B cell (primary cell): ENCODE results near the gene VASN. TPM values are rescaled to one million over a fixed set of nuclear protein-coding genes. Genes with fewer than 3 reads are reported as not detected.

Experiments used
- ATAC-seq: fragments of 200-7000 bp; cut with Tn5 transposase; one replicate; pipeline ENCODE4 v1.10.0; 2021; ENCODE audit warnings: low read depth, mild to moderate bottlenecking, moderate number of reproducible peaks, moderate library complexity
- CTCF ChIA-PET: fragments of 350-600 bp; sonication (Branson Sonifier 250); formaldehyde crosslinking; loops from one replicate; lab custom pipeline; 2021; ENCODE audit warnings: antibody characterized with exemption, inconsistent platforms; lab: Charles Lee
- POLR2A ChIA-PET: fragments of 350-600 bp; sonication (Branson Sonifier 250); formaldehyde crosslinking; loops from one replicate; lab custom pipeline; 2021; ENCODE audit warnings: antibody characterized with exemption; lab: Charles Lee
- DNase-seq: peaks from one replicate; pipeline ENCODE4 v3.0.0; 2013
- H2AFZ ChIP-seq: 2 replicates; pipeline ENCODE4 v1.6.1; 2012; ENCODE audit warnings: mild to moderate bottlenecking, low read depth, low read length; ENCODE audit not compliant: insufficient read depth, poor library complexity, severe bottlenecking
- H3K27ac ChIP-seq, 2 donors: 1 replicate in 1 of 2; 2 replicates in 1 of 2; pipeline ENCODE4 v1.5.1; 2012 to 2013; ENCODE audit warnings: low read length in 2 of 2, mild to moderate bottlenecking in 2 of 2, moderate library complexity in 1 of 2
- H3K27me3 ChIP-seq, 4 experiments: fragments of 200-600 bp in 1 of 4; sonication (generic) in 1 of 4; replicated peaks in 1 of 4; 1 replicate in 2 of 4; 2 replicates in 2 of 4; pipeline versions ENCODE4 v1.6.1 to v1.7.0; 2013 to 2016; ENCODE audit warnings: low read length in 3 of 4, mild to moderate bottlenecking in 2 of 4, mixed read lengths in 1 of 4, moderate library complexity in 1 of 4; ENCODE audit not compliant: insufficient read depth in 4 of 4, control insufficient read depth in 3 of 4; ENCODE audit errors: control extremely low read depth in 1 of 4
- H3K36me3 ChIP-seq, 2 experiments: replicated peaks in 1 of 2; 1 replicate in 1 of 2; 2 replicates in 1 of 2; pipeline versions ENCODE4 v1.6.1 to v1.7.1; 2013; ENCODE audit warnings: low read length in 1 of 2; ENCODE audit not compliant: insufficient read depth in 2 of 2, control insufficient read depth in 1 of 2; ENCODE audit errors: control extremely low read depth in 1 of 2, extremely low read depth in 1 of 2
- H3K4me1 ChIP-seq, 2 donors: fragments of 200-600 bp in 1 of 2; sonication (generic) in 1 of 2; 1 replicate in 1 of 2; 2 replicates in 1 of 2; pipeline versions ENCODE4 v1.5.1 to v1.6.1; 2013 to 2017; ENCODE audit warnings: low read length in 2 of 2; ENCODE audit not compliant: control insufficient read depth in 2 of 2, insufficient read depth in 2 of 2
- H3K4me2 ChIP-seq: replicated peaks from 2 replicates; pipeline ENCODE3; 2012; ENCODE audit warnings: mild to moderate bottlenecking, low read depth, low read length; ENCODE audit not compliant: poor library complexity, severe bottlenecking
- H3K4me3 ChIP-seq, 5 experiments: fragments of 200-600 bp in 1 of 5; sonication (generic) in 1 of 5; 1 replicate in 3 of 5; 2 replicates in 2 of 5; pipeline versions ENCODE4 v1.5.1 to v1.7.0; 2011 to 2016; ENCODE audit warnings: low read length in 4 of 5, mild to moderate bottlenecking in 4 of 5, low read depth in 2 of 5, control low read depth in 1 of 5, moderate library complexity in 1 of 5; ENCODE audit not compliant: insufficient read depth in 1 of 5; ENCODE audit errors: control extremely low read depth in 1 of 5, extremely low read depth in 1 of 5
- H3K79me2 ChIP-seq: fragments of 200-600 bp; sonication (generic); one replicate; pipeline ENCODE4 v1.6.0; 2016; ENCODE audit warnings: low read length; ENCODE audit not compliant: control insufficient read depth, insufficient read depth
- H3K9ac ChIP-seq: fragments of 200-600 bp; sonication (generic); 2 replicates; pipeline ENCODE4 v1.6.1; 2017; ENCODE audit warnings: mild to moderate bottlenecking, low read length, moderate library complexity
- H3K9me3 ChIP-seq, 3 donors: one replicate each; pipeline versions ENCODE4 v1.6.1 to v1.7.1; 2013; ENCODE audit warnings: low read length in 2 of 3; ENCODE audit not compliant: control insufficient read depth in 2 of 3, insufficient read depth in 1 of 3; ENCODE audit errors: control extremely low read depth in 1 of 3
- H4K20me1 ChIP-seq: 2 replicates; pipeline ENCODE4 v1.6.0; 2012; ENCODE audit warnings: mild to moderate bottlenecking, low read length; ENCODE audit not compliant: insufficient read depth, control insufficient read depth, poor library complexity, severe bottlenecking
- H3K27ac Mint-ChIP-seq: one replicate; pipeline ENCODE4 v1.8.0; 2021; ENCODE audit warnings: mixed read lengths
- H3K27me3 Mint-ChIP-seq: one replicate; pipeline ENCODE4 v1.8.0; 2021; ENCODE audit warnings: mixed read lengths
- H3K4me1 Mint-ChIP-seq: one replicate; pipeline ENCODE4 v1.8.0; 2021; ENCODE audit warnings: mixed read lengths
- H3K4me3 Mint-ChIP-seq: one replicate; pipeline ENCODE4 v1.8.0; 2021; ENCODE audit warnings: mixed read lengths
- H3K9me3 Mint-ChIP-seq: one replicate; pipeline ENCODE4 v1.8.0; 2022; ENCODE audit warnings: mixed read lengths; ENCODE audit not compliant: insufficient read depth
- CTCF ChIP-seq: fragments of 200-600 bp; IDR thresholded peaks from one replicate; pipeline ENCODE4 v1.8.0; 2022; ENCODE audit warnings: antibody characterized with exemption, mild to moderate bottlenecking
- EZH2 ChIP-seq: IDR thresholded peaks from 2 replicates; pipeline ENCODE4 v1.6.1; 2012; ENCODE audit warnings: borderline replicate concordance, low read depth, mild to moderate bottlenecking, moderate library complexity, low read length; ENCODE audit not compliant: insufficient read depth, poor library complexity, severe bottlenecking
- WGBS: methylation state at CpG from one replicate; pipeline ENCODE4 v1.1.5; 2013; ENCODE audit warnings: missing lambda C conversion rate; ENCODE audit not compliant: insufficient coverage; 5-methylcytosine and 5-hydroxymethylcytosine counted together
- intact Hi-C: fragments of 100-400 bp; cut with micrococcal nuclease; formaldehyde crosslinking; loops from one replicate; pipeline ENCODE4 v1.10.0; 2022
- polyA plus RNA-seq: library from polyadenylated mRNA; depleted of rRNA; stranded (reverse); fragments of >200 nt; gene quantifications from 2 replicates; pipeline ENCODE4 v1.2.3, GENCODE V29; 2012
- total RNA-seq, 2 donors: library from RNA; stranded (reverse); fragments of 120-200 nt in 1 of 2; gene quantifications; 1 replicate in 1 of 2; 2 replicates in 1 of 2; pipeline versions ENCODE4 v1.2.3 to v1.2.4, GENCODE V29; 2013 to 2022

The VASN gene
- total and polyA plus RNA-seq, 2 donors (not counting 1 experiment from before 2014, with no cell fraction given): 0.57 to 0.76 TPM

GRCh38 chr16:4373909-4374742, 2.5 kb downstream of the VASN start:
- no peak for TF ChIP-seq CTCF
- TF ChIP-seq EZH2: no peak
- peak overlapping the region; percentile 26 for H3K27ac Mint-ChIP-seq
- ATAC-seq (no peak), DNase-seq (no peak)
- 89% methylated on average over 18 of the region's 30 CpGs for WGBS
- no peaks in the 10 kb centered on the region for H3K27me3 Mint-ChIP-seq
- intact Hi-C loops: loop anchor here (5.0 kb wide), 1 partner anchor 257 kb away; the partner anchor contains the start of gene ADCY9
- peak overlapping the region; percentile 93 for H3K4me2 ChIP-seq
- H3K9ac ChIP-seq: no peak overlapping the region
- no peak overlapping the region for H2AFZ ChIP-seq
- peaks cover 20% of the 10 kb centered on the region for H3K79me2 ChIP-seq
- no peaks in the 10 kb centered on the region for H3K9me3 ChIP-seq
- H3K27me3 ChIP-seq: no peaks in the 10 kb centered on the region
- no peak overlapping the region for H3K4me3 ChIP-seq
- CTCF ChIA-PET: interaction anchor here (1.8 to 2.4 kb wide), 2 partner anchors 9 to 29 kb away, joined by 9 to 10 read pairs; no protein-coding TSS in a partner anchor
- H3K4me1 ChIP-seq: peaks cover 18 to 25% of the 10 kb centered on the region in 2 donors
- H3K4me3 Mint-ChIP-seq: peak overlapping the region; percentile 32
- H3K4me1 Mint-ChIP-seq: peaks cover 26% of the 10 kb centered on the region
- H3K9me3 Mint-ChIP-seq: no peaks in the 10 kb centered on the region
- H3K36me3 ChIP-seq: peaks cover 0 to 3% of the 10 kb centered on the region in 2 experiments
- peaks cover 93% of the 10 kb centered on the region for H4K20me1 ChIP-seq
- H3K27ac ChIP-seq: no peak overlapping the region
- POLR2A ChIA-PET: interaction anchor here (0.6 to 0.8 kb wide), 2 partner anchors 42 to 103 kb away, joined by 3 to 8 read pairs; no protein-coding TSS in a partner anchor

GRCh38 chr16:4375717-4376116, 4.1 kb downstream of the VASN start:
- CTCF ChIA-PET: interaction anchor here (1.4 to 1.5 kb wide), 2 partner anchors 16 to 27 kb away, joined by 5 to 8 read pairs; no protein-coding TSS in a partner anchor
- Histone ChIP-seq H3K36me3 (peaks cover 0 to 11% of the 10 kb centered on the region in 2 experiments), H3K4me1 (peaks cover 18 to 25% of the 10 kb centered on the region in 2 donors), H3K4me3 (no peak overlapping the region), H3K4me2 (no peak overlapping the region), H3K79me2 (peaks cover 24% of the 10 kb centered on the region), H4K20me1 (peaks cover 93% of the 10 kb centered on the region), H3K27ac (no peak overlapping the region), H3K27me3 (no peaks in the 10 kb centered on the region), H3K9me3 (no peaks in the 10 kb centered on the region), H2AFZ (no peak overlapping the region), H3K9ac (no peak overlapping the region)
- no peak overlapping the region for H3K27ac Mint-ChIP-seq
- no peaks in the 10 kb centered on the region for H3K27me3 Mint-ChIP-seq
- no peak overlapping the region for H3K4me3 Mint-ChIP-seq
- peaks cover 24% of the 10 kb centered on the region for H3K4me1 Mint-ChIP-seq
- POLR2A ChIA-PET: no interaction called here
- DNase-seq: no peak
- H3K9me3 Mint-ChIP-seq: no peaks in the 10 kb centered on the region
- WGBS: 94% methylated on average over 15 of the region's 15 CpGs
- no peak for TF ChIP-seq EZH2
- no peak for TF ChIP-seq CTCF
- intact Hi-C loops: no loop called here
- no peak for ATAC-seq
